Endothelial cell (in vitro differentiated cells): ENCODE measurements around the gene HLA-F. TPM values are rescaled to one million over a fixed set of nuclear protein-coding genes. Genes with fewer than 3 reads are reported as not detected.
A peak's percentile ranks its signal among the peaks of the same experiment; 100 is the strongest.

ENCODE experiments used
- DNase-seq: peaks from one replicate; pipeline ENCODE4 v3.0.0; 2021; ENCODE audit warnings: low spot score
- H3K27ac Mint-ChIP-seq: one replicate; pipeline ENCODE4 v1.8.0; 2021; ENCODE audit warnings: mixed read lengths, inconsistent platforms; ENCODE audit not compliant: unreplicated experiment
- H3K27me3 Mint-ChIP-seq: one replicate; pipeline ENCODE4 v1.8.0; 2021; ENCODE audit warnings: mild to moderate bottlenecking, moderate library complexity, mixed read lengths, inconsistent platforms; ENCODE audit not compliant: unreplicated experiment
- H3K36me3 Mint-ChIP-seq: one replicate; pipeline ENCODE4 v1.8.0; 2021; ENCODE audit warnings: mild to moderate bottlenecking, low read depth, mixed read lengths, inconsistent platforms; ENCODE audit not compliant: unreplicated experiment
- H3K4me1 Mint-ChIP-seq: one replicate; pipeline ENCODE4 v1.8.0; 2021; ENCODE audit warnings: mild to moderate bottlenecking, mixed read lengths, inconsistent platforms; ENCODE audit not compliant: unreplicated experiment
- H3K4me3 Mint-ChIP-seq: one replicate; pipeline ENCODE4 v1.8.0; 2021; ENCODE audit warnings: mild to moderate bottlenecking, mixed read lengths, inconsistent platforms; ENCODE audit not compliant: unreplicated experiment
- H3K9me3 Mint-ChIP-seq: one replicate; pipeline ENCODE4 v1.8.0; 2021; ENCODE audit warnings: mixed read lengths, inconsistent platforms; ENCODE audit not compliant: unreplicated experiment
- CTCF ChIP-seq: fragments of 200-600 bp; sonication (generic); IDR thresholded peaks from one replicate; pipeline ENCODE4 v1.5.0; 2021; ENCODE audit warnings: antibody characterized with exemption; ENCODE audit not compliant: unreplicated experiment
- total RNA-seq: library from RNA; stranded (reverse); fragmentation: NEBNext Ultra II Directional; extraction: Animal tissue kit (Norgen Biotek cat#: 25700); gene quantifications from one replicate; pipeline ENCODE4 v1.2.1, GENCODE V29; 2021; ENCODE audit not compliant: unreplicated experiment

The HLA-F gene
- total RNA-seq, 1 donor from 2014 or later = 5.1 TPM

GRCh38 chr6:29758761-29759160 is 35.5 kb downstream of the HLA-F start:
- Mint-ChIP-seq H3K4me1 (peaks cover 38% of the 10 kb centered on the region), H3K4me3 (no peak overlapping the region), H3K27ac (no peak overlapping the region), H3K27me3 (peaks cover 3% of the 10 kb centered on the region), H3K36me3 (no peaks in the 10 kb centered on the region), H3K9me3 (no peaks in the 10 kb centered on the region)
- TF ChIP-seq CTCF = no peak
- no peak for DNase-seq

GRCh38 chr6:29759457-29759856 is 36.2 kb downstream of the HLA-F start:
- Mint-ChIP-seq H3K27me3 (peaks cover 3% of the 10 kb centered on the region), H3K27ac (peak overlapping the region; percentile 43), H3K4me3 (no peak overlapping the region), H3K9me3 (no peaks in the 10 kb centered on the region), H3K36me3 (no peaks in the 10 kb centered on the region), H3K4me1 (peaks cover 38% of the 10 kb centered on the region)
- DNase-seq = no peak
- no peak for TF ChIP-seq CTCF

- peaks cover 39% of the 10 kb centered on the region for H3K4me1 Mint-ChIP-seq
- H3K27me3 Mint-ChIP-seq = peaks cover 1% of the 10 kb centered on the region
- no peak overlapping the region for H3K4me3 Mint-ChIP-seq
- TF ChIP-seq CTCF = no peak
- no peaks in the 10 kb centered on the region for H3K9me3 Mint-ChIP-seq
- no peaks in the 10 kb centered on the region for H3K36me3 Mint-ChIP-seq
- DNase-seq = no peak
- H3K27ac Mint-ChIP-seq = peak overlapping the region; percentile 43
Measured at GRCh38 chr6:29760328-29760727, 37.1 kb downstream of the HLA-F start.

GRCh38 chr6:29762051-29762450 is 38.8 kb downstream of the HLA-F start:
- no peak for TF ChIP-seq CTCF
- DNase-seq = no peak
- H3K27ac Mint-ChIP-seq = no peak overlapping the region
- H3K27me3 Mint-ChIP-seq = peaks cover 1% of the 10 kb centered on the region
- H3K9me3 Mint-ChIP-seq = no peaks in the 10 kb centered on the region
- peaks cover 42% of the 10 kb centered on the region for H3K4me1 Mint-ChIP-seq
- H3K36me3 Mint-ChIP-seq = no peaks in the 10 kb centered on the region
- H3K4me3 Mint-ChIP-seq = no peak overlapping the region

GRCh38 chr6:29762781-29763214 is 39.6 kb downstream of the HLA-F start:
- no peak for DNase-seq
- Mint-ChIP-seq H3K9me3 (no peaks in the 10 kb centered on the region), H3K4me3 (no peak overlapping the region), H3K27me3 (peaks cover 6% of the 10 kb centered on the region), H3K4me1 (peaks cover 35% of the 10 kb centered on the region), H3K27ac (no peak overlapping the region), H3K36me3 (peaks cover 4% of the 10 kb centered on the region)
- no peak for TF ChIP-seq CTCF
